Measurements from ENCODE around the gene AFF4.
"Not testable (repeated sequence)": the region's sequence is repeated elsewhere in the genome, so short reads cannot be mapped to it uniquely, and the experiment has no call there.

The AFF4 gene, protein sequence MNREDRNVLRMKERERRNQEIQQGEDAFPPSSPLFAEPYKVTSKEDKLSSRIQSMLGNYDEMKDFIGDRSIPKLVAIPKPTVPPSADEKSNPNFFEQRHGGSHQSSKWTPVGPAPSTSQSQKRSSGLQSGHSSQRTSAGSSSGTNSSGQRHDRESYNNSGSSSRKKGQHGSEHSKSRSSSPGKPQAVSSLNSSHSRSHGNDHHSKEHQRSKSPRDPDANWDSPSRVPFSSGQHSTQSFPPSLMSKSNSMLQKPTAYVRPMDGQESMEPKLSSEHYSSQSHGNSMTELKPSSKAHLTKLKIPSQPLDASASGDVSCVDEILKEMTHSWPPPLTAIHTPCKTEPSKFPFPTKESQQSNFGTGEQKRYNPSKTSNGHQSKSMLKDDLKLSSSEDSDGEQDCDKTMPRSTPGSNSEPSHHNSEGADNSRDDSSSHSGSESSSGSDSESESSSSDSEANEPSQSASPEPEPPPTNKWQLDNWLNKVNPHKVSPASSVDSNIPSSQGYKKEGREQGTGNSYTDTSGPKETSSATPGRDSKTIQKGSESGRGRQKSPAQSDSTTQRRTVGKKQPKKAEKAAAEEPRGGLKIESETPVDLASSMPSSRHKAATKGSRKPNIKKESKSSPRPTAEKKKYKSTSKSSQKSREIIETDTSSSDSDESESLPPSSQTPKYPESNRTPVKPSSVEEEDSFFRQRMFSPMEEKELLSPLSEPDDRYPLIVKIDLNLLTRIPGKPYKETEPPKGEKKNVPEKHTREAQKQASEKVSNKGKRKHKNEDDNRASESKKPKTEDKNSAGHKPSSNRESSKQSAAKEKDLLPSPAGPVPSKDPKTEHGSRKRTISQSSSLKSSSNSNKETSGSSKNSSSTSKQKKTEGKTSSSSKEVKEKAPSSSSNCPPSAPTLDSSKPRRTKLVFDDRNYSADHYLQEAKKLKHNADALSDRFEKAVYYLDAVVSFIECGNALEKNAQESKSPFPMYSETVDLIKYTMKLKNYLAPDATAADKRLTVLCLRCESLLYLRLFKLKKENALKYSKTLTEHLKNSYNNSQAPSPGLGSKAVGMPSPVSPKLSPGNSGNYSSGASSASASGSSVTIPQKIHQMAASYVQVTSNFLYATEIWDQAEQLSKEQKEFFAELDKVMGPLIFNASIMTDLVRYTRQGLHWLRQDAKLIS

DNA sequence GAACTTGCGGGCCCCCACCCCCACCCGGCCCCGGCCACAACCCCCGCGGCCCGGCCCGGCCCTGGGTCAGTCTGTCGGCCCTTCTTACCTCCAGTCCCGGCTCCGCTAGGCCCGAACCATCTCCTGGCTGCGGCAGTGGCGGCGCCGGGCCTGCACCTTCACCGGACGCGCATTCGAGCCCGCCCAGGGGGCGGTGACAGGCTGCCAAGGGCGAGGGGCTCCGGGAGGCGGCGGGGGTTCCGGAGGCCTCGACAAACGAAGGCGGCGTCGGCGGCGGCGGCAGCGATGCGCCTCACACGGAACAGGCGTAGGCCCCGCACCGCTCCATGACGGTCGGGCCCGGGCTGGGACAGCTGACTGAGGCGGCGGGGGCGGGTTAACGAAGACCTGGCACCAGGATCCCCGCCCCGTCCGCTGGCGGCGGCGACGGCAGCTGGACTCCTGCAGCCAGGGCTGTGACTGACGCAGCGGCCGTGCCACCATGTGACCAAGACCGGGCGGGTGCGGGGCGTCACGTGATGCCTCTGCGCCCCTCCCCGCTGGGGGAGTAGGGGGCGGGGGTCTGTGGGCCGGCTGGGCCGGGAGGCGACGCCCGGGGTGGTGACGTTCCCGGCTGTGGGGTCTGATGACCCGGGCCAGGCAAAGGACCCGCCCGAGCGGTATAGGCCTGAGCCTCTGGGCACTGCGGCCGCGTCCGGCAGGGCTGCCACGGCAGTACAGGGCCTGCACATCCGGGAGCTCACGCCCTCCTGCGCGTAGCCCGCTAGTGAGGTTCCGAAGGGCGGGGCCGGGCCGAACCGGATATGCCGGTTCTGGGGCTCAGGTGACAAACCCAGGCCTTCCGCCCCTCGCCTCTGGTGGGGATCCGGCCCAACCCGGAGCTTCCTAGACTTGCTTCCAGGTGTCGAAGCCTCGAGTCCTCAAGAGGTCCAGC lies at the start of gene AFF4:
TSS of gene AFF4 (minus strand) at position 464 of the 934 bp plus-strand sequence. CDS start 26,445 bp downstream, outside the sequence.
- H3K4me3 Mint-ChIP-seq, result peak within 1 kb of the TSS; percentile 98
- H3K27ac Mint-ChIP-seq, result peak within 1 kb of the TSS; percentile 99
- no peaks in the 10 kb centered on the region for H3K27me3 Mint-ChIP-seq
- H3K9me3 Mint-ChIP-seq, result no peaks in the 10 kb centered on the region
- H3K36me3 Mint-ChIP-seq, result peaks cover 4% of the 10 kb centered on the region
- peaks cover 44% of the 10 kb centered on the region for H3K4me1 Mint-ChIP-seq

DNA sequence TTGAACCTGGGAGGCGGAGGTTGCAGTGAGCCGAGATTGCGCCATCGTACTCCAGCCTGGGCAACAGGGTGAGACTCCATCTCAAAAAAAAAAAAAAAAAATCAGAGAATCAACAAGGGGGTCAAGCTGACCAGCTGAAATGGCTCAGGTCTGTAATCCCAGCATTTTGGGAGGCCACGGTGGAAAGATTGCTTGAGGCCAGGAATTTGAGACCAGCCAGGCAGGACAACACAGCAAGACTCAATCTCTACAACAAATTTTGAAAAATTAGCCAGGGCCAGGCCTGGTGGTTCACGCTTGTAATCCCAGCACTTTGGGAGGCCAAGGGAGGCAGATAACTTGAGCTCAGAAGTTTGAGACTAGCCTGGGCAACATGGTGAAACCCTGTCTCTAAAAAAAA lies 45.0 kb upstream of the AFF4 start:
- not testable (repeated sequence) for H3K27me3 Mint-ChIP-seq, H3K4me3 Mint-ChIP-seq, H3K4me1 Mint-ChIP-seq, H3K9me3 Mint-ChIP-seq, H3K36me3 Mint-ChIP-seq, H3K27ac Mint-ChIP-seq

- H3K4me3 Mint-ChIP-seq, result no peak overlapping the region
- no peak overlapping the region for H3K27ac Mint-ChIP-seq
- H3K27me3 Mint-ChIP-seq, result no peaks in the 10 kb centered on the region
- H3K36me3 Mint-ChIP-seq, result peaks cover 3% of the 10 kb centered on the region
- no peaks in the 10 kb centered on the region for H3K9me3 Mint-ChIP-seq
- no peaks in the 10 kb centered on the region for H3K4me1 Mint-ChIP-seq
Measured at GRCh38 chr5:133006653-133007052, 43.2 kb upstream of the AFF4 start.

DNA sequence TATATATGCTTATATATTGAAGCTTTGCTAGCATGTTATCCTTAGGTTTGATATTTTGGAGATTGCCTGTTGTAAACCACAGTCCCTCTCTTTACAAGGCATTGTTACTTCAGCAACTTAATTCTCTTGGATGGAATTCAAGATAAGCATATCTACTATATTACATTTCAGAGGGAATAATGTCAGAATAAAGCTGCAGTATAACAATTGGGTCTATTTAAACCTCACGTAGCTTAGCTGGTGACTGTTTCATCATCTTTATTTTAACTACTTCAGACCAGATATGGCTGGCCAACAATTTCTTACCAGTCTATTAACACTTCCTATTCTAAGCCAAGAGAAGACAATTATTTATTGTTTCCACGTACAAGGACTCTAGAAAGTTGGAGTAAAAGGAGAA lies 35.8 kb upstream of the AFF4 start:
- H3K27me3 Mint-ChIP-seq, result no peaks in the 10 kb centered on the region
- H3K4me1 Mint-ChIP-seq, result no peaks in the 10 kb centered on the region
- H3K4me3 Mint-ChIP-seq, result no peak overlapping the region
- H3K36me3 Mint-ChIP-seq, result peaks cover 4% of the 10 kb centered on the region
- no peak overlapping the region for H3K27ac Mint-ChIP-seq
- H3K9me3 Mint-ChIP-seq, result no peaks in the 10 kb centered on the region

- Mint-ChIP-seq H3K9me3 (no peaks in the 10 kb centered on the region), H3K4me1 (no peaks in the 10 kb centered on the region), H3K4me3 (no peak overlapping the region), H3K36me3 (peaks cover 4% of the 10 kb centered on the region), H3K27ac (no peak overlapping the region), H3K27me3 (no peaks in the 10 kb centered on the region)
Measured at GRCh38 chr5:132998556-132998955, 35.1 kb upstream of the AFF4 start.

DNA sequence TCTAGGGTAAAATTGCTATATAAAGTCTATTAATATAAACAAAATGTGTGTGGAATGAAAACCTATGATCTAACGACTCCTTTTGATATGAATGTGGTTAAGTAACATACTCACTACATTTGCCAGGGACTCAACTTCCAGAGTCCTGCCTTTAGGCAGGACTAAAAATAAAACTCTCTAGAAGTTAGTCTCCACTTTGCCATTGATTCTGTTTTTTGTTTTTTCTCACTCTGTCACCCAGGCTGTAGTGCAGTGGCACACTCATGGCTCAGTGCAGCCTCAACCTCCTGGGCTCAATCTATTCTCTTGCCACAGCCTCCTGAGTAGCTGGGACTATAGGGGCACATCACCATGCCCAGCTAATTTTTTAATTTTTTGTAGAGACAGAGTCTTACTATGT lies 32.9 kb upstream of the AFF4 start:
- Mint-ChIP-seq H3K4me1 (no peaks in the 10 kb centered on the region), H3K27ac (no peak overlapping the region), H3K4me3 (no peak overlapping the region), H3K36me3 (peaks cover 2% of the 10 kb centered on the region), H3K27me3 (no peaks in the 10 kb centered on the region), H3K9me3 (no peaks in the 10 kb centered on the region)

DNA sequence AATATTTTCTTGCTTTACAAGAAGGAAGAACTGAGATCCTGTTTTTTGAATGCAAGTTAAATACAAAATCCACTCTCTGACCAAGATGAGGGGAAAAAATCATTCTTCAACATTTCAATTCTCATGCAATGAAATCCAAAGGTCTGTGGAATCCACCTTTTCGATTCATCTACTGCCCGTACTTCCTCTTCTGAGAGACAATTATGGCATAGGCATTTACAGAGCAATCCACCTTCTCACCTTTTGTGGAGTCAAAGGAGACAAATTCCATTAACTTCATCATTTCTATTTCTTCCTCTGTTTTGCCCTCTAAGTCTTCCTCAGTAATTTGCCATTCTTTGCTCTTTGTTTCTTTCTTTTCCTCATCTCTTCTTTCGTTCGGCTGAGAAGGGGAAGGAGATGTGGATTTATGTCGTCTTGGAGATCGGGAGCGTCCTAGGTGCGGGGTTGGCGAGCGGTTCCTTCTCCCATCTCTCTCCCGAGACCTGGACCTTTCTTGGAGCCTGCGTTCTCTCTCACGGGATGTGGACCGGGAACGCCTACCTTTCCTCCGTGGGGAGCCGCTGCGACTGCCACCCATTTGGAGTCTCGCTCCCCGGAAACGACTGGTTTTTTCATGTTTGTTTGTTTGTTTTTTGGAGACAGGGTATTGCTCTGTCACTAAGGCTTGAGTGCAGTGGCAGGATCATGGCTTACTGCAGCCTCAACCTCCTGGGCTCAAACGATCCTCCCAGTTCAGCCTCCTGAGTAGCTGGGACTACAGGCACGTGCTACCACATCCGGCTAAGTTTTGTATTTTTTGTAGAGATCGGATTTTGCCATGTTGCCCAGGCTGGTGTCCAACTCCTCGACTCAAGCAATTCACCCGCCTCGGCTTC lies 24.3 kb upstream of the AFF4 start:
- Mint-ChIP-seq H3K27ac (no peak overlapping the region), H3K9me3 (no peaks in the 10 kb centered on the region), H3K36me3 (no peaks in the 10 kb centered on the region), H3K27me3 (no peaks in the 10 kb centered on the region), H3K4me3 (no peak overlapping the region), H3K4me1 (no peaks in the 10 kb centered on the region)

- H3K4me1 Mint-ChIP-seq, H3K27ac Mint-ChIP-seq, H3K27me3 Mint-ChIP-seq, H3K36me3 Mint-ChIP-seq, H3K4me3 Mint-ChIP-seq, H3K9me3 Mint-ChIP-seq: not testable (repeated sequence)
Measured at GRCh38 chr5:132982971-132983370, 19.5 kb upstream of the AFF4 start.

GRCh38 chr5:132981288-132981687 lies 17.9 kb upstream of the AFF4 start:
- peaks cover 4% of the 10 kb centered on the region for H3K36me3 Mint-ChIP-seq
- H3K4me1 Mint-ChIP-seq, result no peaks in the 10 kb centered on the region
- no peaks in the 10 kb centered on the region for H3K27me3 Mint-ChIP-seq
- H3K4me3 Mint-ChIP-seq, result no peak overlapping the region
- H3K9me3 Mint-ChIP-seq, result no peaks in the 10 kb centered on the region
- no peak overlapping the region for H3K27ac Mint-ChIP-seq

GRCh38 chr5:132979976-132980375 lies 16.5 kb upstream of the AFF4 start:
- no peak overlapping the region for H3K4me3 Mint-ChIP-seq
- H3K27me3 Mint-ChIP-seq, result no peaks in the 10 kb centered on the region
- no peaks in the 10 kb centered on the region for H3K4me1 Mint-ChIP-seq
- peaks cover 4% of the 10 kb centered on the region for H3K36me3 Mint-ChIP-seq
- H3K9me3 Mint-ChIP-seq, result no peaks in the 10 kb centered on the region
- H3K27ac Mint-ChIP-seq, result no peak overlapping the region

GRCh38 chr5:132979367-132979940 lies 16.0 kb upstream of the AFF4 start:
- Mint-ChIP-seq H3K4me1 (no peaks in the 10 kb centered on the region), H3K9me3 (no peaks in the 10 kb centered on the region), H3K27ac (no peak overlapping the region), H3K36me3 (peaks cover 4% of the 10 kb centered on the region), H3K4me3 (no peak overlapping the region), H3K27me3 (no peaks in the 10 kb centered on the region)

DNA sequence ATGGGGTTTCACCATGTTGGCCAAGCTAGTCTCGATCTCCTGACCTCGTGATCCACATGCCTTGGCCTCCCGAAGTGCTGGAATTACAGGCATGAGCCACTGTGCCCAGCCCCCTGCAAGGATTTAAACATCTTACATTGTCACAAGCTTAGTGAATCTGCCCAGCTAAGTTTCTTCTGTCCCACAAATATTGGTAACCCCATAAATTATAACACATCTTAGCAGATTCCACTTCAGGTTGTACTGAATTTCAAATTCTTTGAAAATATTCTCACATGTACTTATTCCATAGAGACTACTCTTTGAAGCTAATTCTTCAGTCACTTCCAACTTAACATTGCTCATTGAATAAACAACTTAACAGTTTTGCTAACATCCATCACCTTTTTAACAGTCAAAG lies 13.4 kb upstream of the AFF4 start:
- Mint-ChIP-seq H3K4me3 (no peak overlapping the region), H3K36me3 (peaks cover 4% of the 10 kb centered on the region), H3K4me1 (no peaks in the 10 kb centered on the region), H3K9me3 (no peaks in the 10 kb centered on the region), H3K27me3 (no peaks in the 10 kb centered on the region), H3K27ac (peak overlapping the region; percentile 23)

- H3K36me3 Mint-ChIP-seq, H3K27me3 Mint-ChIP-seq, H3K27ac Mint-ChIP-seq, H3K4me1 Mint-ChIP-seq, H3K4me3 Mint-ChIP-seq, H3K9me3 Mint-ChIP-seq: not testable (repeated sequence)
Measured at GRCh38 chr5:132972436-132972828, 9.0 kb upstream of the AFF4 start.
